ENCODE measurements around the gene DCLK1. TPM values are rescaled to one million over a fixed set of nuclear protein-coding genes. Genes with fewer than 3 reads are reported as not detected.

DCLK1 gene
- total RNA-seq, 2 experiments from 2014 or later, result not detected

- TF ChIP-seq, protein P1, sequence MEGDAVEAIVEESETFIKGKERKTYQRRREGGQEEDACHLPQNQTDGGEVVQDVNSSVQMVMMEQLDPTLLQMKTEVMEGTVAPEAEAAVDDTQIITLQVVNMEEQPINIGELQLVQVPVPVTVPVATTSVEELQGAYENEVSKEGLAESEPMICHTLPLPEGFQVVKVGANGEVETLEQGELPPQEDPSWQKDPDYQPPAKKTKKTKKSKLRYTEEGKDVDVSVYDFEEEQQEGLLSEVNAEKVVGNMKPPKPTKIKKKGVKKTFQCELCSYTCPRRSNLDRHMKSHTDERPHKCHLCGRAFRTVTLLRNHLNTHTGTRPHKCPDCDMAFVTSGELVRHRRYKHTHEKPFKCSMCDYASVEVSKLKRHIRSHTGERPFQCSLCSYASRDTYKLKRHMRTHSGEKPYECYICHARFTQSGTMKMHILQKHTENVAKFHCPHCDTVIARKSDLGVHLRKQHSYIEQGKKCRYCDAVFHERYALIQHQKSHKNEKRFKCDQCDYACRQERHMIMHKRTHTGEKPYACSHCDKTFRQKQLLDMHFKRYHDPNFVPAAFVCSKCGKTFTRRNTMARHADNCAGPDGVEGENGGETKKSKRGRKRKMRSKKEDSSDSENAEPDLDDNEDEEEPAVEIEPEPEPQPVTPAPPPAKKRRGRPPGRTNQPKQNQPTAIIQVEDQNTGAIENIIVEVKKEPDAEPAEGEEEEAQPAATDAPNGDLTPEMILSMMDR (IDR thresholded peaks at IDR 0.05), result no peak
- ATAC-seq (no peak), DNase-seq (no peak)
- no peaks in the 10 kb centered on the region for H3K36me3 Mint-ChIP-seq (ENCODE audit: low read depth)
- intact Hi-C loops (cut with micrococcal nuclease), result no loop called here
- ChIA-PET CTCF (no interaction called here), POLR2A (no interaction called here)
- H3K27me3 Mint-ChIP-seq, result no peaks in the 10 kb centered on the region
- no peak overlapping the region for H3K27ac Mint-ChIP-seq
- no peaks in the 10 kb centered on the region for H3K4me1 Mint-ChIP-seq (ENCODE audit: low read depth)
- H3K4me3 Mint-ChIP-seq, result no peak overlapping the region
- peaks cover 3% of the 10 kb centered on the region for H3K9me3 Mint-ChIP-seq
Observed at GRCh38 chr13:35865341-35866240, 265.6 kb downstream of the DCLK1 start.

- H3K4me1 Mint-ChIP-seq (ENCODE audit: low read depth), result peaks cover 5% of the 10 kb centered on the region
- H3K4me3 Mint-ChIP-seq, result no peak overlapping the region
- H3K27me3 Mint-ChIP-seq, result peaks cover 5% of the 10 kb centered on the region
- POLR2A ChIA-PET, result no interaction called here
- no peak overlapping the region for H3K27ac Mint-ChIP-seq
- intact Hi-C loops (cut with micrococcal nuclease), result no loop called here
- TF ChIP-seq, protein P1 (IDR thresholded peaks at IDR 0.05), result no peak
- ATAC-seq (no peak), DNase-seq (no peak)
- CTCF ChIA-PET, result no interaction called here
- peaks cover 3% of the 10 kb centered on the region for H3K9me3 Mint-ChIP-seq
- no peaks in the 10 kb centered on the region for H3K36me3 Mint-ChIP-seq (ENCODE audit: low read depth)
Observed at GRCh38 chr13:35860661-35861060, 270.5 kb downstream of the DCLK1 start.

- ChIA-PET CTCF (no interaction called here), POLR2A (interaction anchor here (1.1 kb wide), 1 partner anchor 44 kb away, joined by 4 read pairs; no protein-coding TSS in a partner anchor)
- Mint-ChIP-seq H3K4me3 (no peak overlapping the region), H3K27ac (no peak overlapping the region), H3K4me1 (ENCODE audit: low read depth) (peaks cover 5% of the 10 kb centered on the region), H3K9me3 (no peaks in the 10 kb centered on the region), H3K36me3 (ENCODE audit: low read depth) (no peaks in the 10 kb centered on the region), H3K27me3 (peaks cover 5% of the 10 kb centered on the region)
- ATAC-seq, result no peak
- intact Hi-C loops (cut with micrococcal nuclease), result no loop called here
- TF ChIP-seq, protein P1 (IDR thresholded peaks at IDR 0.05), result no peak
- no peak for DNase-seq
Observed at GRCh38 chr13:35859981-35860380, 271.2 kb downstream of the DCLK1 start.

DNA sequence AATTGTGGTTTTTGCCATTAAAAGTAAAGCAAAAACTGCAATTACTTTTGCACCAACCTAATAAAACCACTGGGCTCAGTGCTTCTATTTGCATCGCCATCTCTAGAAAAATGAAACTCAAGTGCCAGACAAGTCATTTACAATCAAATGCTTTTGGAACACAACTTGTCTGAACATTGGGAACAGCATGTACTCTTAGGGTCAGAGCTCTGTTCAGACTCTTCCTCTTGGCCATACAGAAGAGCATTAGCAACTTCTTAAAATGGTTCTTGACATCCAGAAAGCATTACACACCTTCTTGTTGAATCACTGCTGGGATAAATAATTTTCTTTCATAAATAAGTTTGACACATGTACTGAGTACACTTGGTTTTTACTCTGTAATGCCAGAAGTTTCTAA, 272.5 kb downstream of the DCLK1 start:
- Mint-ChIP-seq H3K9me3 (no peaks in the 10 kb centered on the region), H3K4me3 (no peak overlapping the region), H3K27me3 (peaks cover 10% of the 10 kb centered on the region), H3K4me1 (ENCODE audit: low read depth) (peaks cover 5% of the 10 kb centered on the region), H3K36me3 (ENCODE audit: low read depth) (no peaks in the 10 kb centered on the region), H3K27ac (no peak overlapping the region)
- TF ChIP-seq, protein P1 (IDR thresholded peaks at IDR 0.05), result no peak
- intact Hi-C loops (cut with micrococcal nuclease), result no loop called here
- ChIA-PET CTCF (no interaction called here), POLR2A (no interaction called here)
- DNase-seq (no peak), ATAC-seq (no peak)

DNA sequence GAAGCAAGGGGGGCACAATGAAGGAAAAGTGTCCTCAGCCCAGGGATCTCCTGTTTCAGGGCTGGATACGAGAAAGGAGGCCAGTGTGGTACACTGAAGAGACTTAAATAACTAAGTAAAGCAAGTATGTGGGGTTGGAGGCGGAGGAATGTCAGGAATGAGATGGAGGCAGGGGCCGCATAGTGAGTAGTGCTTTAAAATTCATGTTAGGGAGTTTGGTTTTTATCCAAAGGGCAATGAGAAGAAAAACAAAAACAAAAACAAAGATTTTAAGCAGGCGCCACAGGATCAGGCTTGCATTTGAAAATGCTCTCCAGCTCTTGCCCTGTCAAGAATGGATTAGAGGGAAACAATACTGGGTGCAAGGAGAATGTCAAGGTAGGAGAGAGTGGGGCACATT, 273.4 kb downstream of the DCLK1 start:
- CTCF ChIA-PET, result no interaction called here
- intact Hi-C loops (cut with micrococcal nuclease), result no loop called here

More for the DNA sequence above, 273.4 kb downstream of the DCLK1 start:
- TF ChIP-seq, protein P1 (IDR thresholded peaks at IDR 0.05), result no peak
- no peaks in the 10 kb centered on the region for H3K9me3 Mint-ChIP-seq
- no peaks in the 10 kb centered on the region for H3K36me3 Mint-ChIP-seq (ENCODE audit: low read depth)
- no peak overlapping the region for H3K27ac Mint-ChIP-seq
- peaks cover 5% of the 10 kb centered on the region for H3K4me1 Mint-ChIP-seq (ENCODE audit: low read depth)
- H3K4me3 Mint-ChIP-seq, result no peak overlapping the region
- POLR2A ChIA-PET, result no interaction called here
- ATAC-seq (no peak), DNase-seq (no peak)
- H3K27me3 Mint-ChIP-seq, result peaks cover 10% of the 10 kb centered on the region

Data from activated CD8-positive, alpha-beta T cell treated with anti-CD3 and anti-CD28 coated beads for 36 hours (primary cell).